GM03348 (cell line): ENCODE data around the gene DOK3.
A peak's percentile ranks its signal among the peaks of the same experiment; 100 is the strongest.

Experiments
- DNase-seq: peaks from one replicate; pipeline ENCODE4 v3.0.0; 2012; ENCODE audit warnings: low spot score

The DOK3 gene

DNA sequence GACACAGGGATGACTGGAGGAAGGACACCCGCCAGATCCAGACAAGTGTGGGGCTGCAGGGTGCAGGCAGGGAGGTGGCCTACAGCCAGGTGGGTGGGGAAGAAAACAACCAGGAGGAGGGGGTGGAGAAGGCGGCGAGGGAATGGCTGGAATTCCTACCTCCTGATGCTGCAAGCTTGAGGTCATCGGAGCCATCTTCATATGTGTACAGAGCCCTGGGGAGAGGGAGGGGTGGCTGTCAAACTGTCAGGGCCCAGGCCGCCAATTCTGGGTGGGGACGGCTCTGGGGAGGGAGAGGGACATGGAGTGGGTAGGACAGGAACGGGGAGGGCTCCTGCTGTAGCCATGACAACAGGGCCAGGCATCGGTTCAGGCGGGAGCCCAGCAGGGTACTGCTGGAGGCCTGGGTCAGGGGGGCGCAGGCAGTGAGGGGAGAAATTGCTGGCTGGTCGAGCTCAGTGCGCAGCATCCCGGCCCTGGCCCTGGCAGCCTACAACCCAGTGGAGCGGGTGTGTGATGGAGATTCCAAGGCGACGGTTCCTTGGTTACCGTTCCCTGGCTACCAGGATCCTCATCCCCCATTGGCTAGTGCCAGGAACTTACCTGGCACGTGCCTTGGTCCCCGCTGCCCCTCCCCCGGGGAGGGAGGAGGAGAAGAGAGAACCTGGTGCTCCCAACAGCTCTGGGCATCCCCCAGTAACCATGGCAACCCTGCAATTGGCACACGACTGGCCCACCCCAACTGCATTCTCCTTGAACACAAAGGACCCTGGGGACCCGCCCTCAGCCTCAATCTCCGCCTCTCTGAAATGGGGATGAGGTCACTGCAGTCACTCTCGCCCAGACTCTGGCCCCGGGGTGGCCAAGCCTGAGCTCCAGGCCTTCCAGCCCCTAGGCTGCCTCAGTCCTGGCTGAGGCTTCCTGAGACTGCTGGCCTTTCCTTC is 40.7 kb downstream of the DOK3 start:
- peak; percentile 72 for DNase-seq

DNA sequence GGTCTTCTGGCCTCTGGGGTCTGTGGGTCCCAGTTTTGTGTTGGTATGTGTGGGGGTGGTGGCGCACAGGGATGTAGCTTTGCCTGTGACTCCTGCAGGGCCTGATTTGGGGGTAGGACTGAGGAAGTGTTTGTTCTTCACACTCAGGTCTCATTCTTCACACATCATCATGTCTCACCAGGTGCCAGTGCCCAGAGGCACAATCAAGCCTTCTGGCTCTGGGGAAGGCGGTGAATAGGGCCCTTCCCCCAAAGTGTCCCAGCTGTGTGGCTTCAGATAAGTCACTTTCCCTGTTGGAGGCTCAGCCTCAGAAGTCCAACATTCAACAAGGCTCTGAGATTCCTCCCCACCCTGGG is 41.3 kb downstream of the DOK3 start:
- no peak for DNase-seq

DNA sequence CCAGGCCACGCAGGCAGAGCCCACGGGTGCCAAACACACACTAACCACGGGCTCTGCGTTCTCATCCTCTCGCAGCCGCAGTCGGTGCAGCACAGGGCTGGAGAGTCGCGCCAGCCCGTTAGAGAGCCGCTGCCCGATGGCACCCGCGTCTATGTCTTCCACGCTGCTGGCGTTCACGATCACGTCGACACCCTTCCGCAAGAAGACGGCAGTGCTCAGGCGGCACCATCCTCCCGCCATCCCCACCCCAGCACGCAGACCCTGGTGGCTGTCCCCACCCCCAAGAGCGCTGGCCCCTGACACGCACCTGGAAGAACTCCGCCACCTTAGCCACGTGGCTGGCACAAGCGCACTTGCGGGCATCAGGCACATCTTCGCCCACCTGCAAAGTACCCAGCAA is 42.2 kb downstream of the DOK3 start:
- DNase-seq, result no peak

- no peak for DNase-seq
These were observed 42.8 kb downstream of the DOK3 start for GRCh38 chr5:177466861-177467260.

GRCh38 chr5:177465044-177465443 is 44.6 kb downstream of the DOK3 start:
- no peak for DNase-seq

- DNase-seq, result no peak
These were observed 47.5 kb downstream of the DOK3 start for GRCh38 chr5:177462021-177462670.

GRCh38 chr5:177459819-177460628 is 49.6 kb downstream of the DOK3 start:
- no peak for DNase-seq

- DNase-seq, result no peak
These were observed 50.3 kb downstream of the DOK3 start for GRCh38 chr5:177459357-177459756.

GRCh38 chr5:177458912-177459350 is 50.7 kb downstream of the DOK3 start:
- no peak for DNase-seq

GRCh38 chr5:177457852-177458681 is 51.6 kb downstream of the DOK3 start:
- DNase-seq, result no peak

DNA sequence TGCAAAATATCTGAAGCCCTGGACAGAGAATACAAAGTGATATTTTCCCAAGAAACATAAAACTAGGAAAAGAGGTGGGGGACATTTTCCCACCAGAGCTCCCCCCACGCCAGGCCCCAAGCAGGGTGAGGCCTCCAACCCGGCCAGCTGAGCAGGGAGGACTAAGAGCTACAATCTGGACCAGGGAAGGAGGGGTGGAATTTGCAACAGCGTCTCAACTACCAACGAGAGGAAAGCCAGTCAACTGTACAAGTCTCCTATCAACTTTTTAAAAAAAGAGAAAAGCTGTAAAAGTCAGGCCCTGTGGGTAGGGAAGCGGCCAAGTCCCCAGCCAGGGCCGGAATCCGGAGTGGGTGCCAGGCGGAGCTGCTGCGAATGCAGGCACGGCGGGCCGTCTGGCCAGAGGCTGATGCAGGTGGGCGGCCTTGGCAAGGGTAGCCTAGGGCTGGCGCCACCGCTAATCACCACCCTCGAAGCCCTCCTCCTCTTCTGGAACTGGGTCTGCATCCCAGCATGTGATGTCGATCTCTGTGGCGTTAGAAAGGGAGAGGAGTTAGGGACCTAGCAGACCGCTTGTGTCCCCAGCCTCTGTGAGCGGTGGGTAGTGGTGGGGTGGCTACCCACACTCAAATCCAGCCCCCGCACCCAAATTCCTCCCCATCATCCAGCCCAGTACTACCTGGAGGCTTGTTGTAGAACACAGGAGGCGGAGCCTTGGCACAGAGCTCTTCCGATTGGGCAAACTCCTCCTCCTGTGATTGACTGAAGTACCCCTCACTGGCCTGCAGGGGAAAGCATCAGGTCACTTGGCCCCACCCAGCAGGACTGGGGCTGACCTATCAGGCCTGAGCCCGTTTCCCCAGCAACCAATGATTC is 52.4 kb downstream of the DOK3 start:
- DNase-seq, result peak; percentile 94

DNA sequence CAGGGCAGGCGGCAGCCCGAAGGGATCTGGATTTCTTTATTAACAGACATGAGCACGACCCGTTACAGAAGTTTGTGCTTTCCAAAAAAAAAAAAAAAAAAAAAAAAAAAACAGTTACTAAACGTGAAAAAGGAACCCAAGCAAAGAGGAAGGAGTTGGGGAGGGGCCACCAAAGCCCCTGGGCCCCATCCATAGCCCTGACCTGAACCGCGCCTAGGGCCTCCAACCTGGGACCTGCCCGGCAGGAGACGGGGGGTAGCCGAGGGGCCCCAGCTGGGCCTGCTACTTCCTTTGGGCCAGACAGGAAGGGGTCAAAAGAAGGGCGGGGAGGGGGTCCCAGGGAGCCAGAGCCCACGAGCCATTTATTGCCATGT is 53.0 kb downstream of the DOK3 start:
- DNase-seq, result no peak

DNA sequence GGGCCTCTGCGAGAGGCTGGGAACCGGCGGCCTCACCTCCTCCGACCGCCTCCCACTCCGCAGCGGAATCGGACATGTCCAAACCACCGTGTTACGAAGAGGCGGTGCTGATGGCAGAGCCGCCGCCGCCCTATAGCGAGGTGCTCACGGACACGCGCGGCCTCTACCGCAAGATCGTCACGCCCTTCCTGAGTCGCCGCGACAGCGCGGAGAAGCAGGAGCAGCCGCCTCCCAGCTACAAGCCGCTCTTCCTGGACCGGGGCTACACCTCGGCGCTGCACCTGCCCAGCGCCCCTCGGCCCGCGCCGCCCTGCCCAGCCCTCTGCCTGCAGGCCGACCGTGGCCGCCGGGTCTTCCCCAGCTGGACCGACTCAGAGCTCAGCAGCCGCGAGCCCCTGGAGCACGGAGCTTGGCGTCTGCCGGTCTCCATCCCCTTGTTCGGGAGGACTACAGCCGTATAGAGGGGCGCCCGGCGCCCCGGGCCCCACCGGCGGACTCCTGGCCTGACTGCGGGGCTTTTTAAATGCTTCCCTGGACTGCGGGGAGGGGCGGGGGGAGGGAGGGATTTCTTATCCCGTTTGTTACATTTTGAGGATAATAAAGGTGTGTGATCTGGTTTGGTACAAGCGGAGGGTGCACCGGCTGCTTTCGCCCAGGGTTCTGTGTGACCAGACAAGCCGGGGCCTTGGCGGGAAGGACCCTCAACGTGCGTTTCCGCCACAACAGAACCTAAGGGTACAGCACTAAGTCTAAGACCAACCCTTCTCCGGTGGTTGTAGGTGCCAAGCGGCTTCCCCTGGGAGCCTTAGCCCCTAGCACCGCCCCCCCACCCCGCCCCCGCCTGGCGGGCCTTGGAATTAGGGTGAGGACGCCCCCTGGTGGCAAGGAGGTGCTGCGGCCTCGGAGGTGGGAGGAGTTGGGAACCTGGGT is 53.7 kb downstream of the DOK3 start:
- peak; percentile 95 for DNase-seq

GRCh38 chr5:177455036-177455660 is 54.5 kb downstream of the DOK3 start:
- DNase-seq, result peak; percentile 73

DNA sequence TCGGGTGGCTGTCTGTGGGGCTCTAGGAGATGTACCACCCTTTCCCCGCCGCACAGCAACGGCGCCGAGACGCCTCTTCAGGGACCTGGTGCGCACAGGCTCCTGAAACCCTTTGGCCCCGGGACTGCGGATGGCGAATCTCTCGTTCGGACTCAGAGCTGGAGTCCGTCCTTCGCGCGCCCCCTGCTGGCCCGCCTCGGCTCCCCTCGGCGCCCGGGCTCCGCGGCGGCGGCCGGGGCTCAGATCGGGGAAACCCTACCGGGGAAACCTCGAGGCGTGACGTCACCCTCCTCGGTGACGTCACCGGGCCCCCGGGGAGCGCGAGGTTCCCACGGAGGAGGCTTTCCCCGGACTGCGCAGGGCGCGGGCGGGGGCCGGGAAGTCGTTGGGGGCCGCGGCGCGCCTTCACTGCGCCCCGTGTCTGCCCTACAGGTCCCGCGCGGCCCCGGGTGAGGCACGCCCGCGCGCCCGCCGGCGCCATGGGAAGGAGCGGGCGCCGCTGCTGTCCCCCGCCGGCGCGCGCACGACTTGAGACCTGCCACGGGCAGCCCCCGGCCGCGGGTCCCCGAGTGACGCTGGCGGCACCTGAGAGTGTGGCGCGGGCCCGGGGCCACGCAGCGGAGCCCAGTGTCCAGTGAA is 55.1 kb downstream of the DOK3 start:
- peak; percentile 97 for DNase-seq

DNA sequence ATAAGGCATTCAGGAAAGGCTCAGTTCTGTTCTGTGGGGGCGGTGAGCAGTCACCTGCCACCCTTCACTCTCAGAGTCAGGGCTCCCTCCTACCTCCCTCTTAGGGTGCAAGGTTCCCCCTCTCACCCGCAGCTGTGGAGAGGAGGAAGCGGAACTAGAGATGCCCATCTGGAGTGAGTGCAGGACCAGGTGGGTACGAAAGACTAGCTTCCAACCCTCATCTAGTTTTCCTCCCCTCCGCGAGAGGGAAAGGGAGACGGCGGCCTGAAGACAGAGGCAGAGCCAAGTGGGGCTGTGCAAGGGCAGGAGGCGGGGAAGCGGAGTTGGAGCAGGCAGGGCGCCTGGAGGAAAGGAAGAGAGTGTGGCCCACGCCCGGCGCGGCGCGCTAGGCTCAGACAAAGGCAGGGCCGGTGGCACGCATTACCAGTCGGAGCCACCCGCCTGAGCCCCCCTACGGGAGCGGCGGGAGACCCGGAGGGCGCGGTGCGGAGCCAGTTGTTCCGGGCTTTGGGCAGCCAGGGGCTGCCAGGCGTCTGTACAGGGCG is 55.7 kb downstream of the DOK3 start:
- no peak for DNase-seq

GRCh38 chr5:177452688-177453638 is 56.7 kb downstream of the DOK3 start:
- DNase-seq, result no peak
